K562 (cell line): ENCODE measurements around the gene CACNA2D2. TPM values are rescaled to one million over a fixed set of nuclear protein-coding genes. Genes with fewer than 3 reads are reported as not detected.
A peak's percentile ranks its signal among the peaks of the same experiment; 100 is the strongest.

ENCODE experiments used
- ARID1B ChIP-seq: fragments of 450-650 bp; IDR thresholded peaks from 2 replicates; pipeline ENCODE4 v1.6.1; 2016; ENCODE audit warnings: antibody characterized with exemption, mild to moderate bottlenecking, inconsistent platforms
- BCOR ChIP-seq: fragments of 450-650 bp; IDR thresholded peaks from 2 replicates; pipeline ENCODE4 v1.6.1; 2016
- BRCA1 ChIP-seq, 2 experiments: fragments of 450-650 bp in 1 of 2; sonication (generic) in 1 of 2; formaldehyde crosslinking in 1 of 2; IDR thresholded peaks; 2 replicates each; pipeline versions ENCODE4 v1.5.0 to v1.6.1; 2017 to 2020; ENCODE audit warnings: mild to moderate bottlenecking in 1 of 2, missing genetic modification reagents in 1 of 2
- FOXA1 ChIP-seq: fragments of 450-650 bp; IDR thresholded peaks from 2 replicates; pipeline ENCODE4 v1.6.1; 2016; ENCODE audit warnings: mild to moderate bottlenecking, borderline replicate concordance
- GABPB1 ChIP-seq: sonication (generic); formaldehyde crosslinking; IDR thresholded peaks from 2 replicates; pipeline ENCODE4 v1.8.0; 2022; ENCODE audit warnings: mild to moderate bottlenecking, missing genetic modification reagents
- HDAC8 ChIP-seq: fragments of 450-650 bp; IDR thresholded peaks from 2 replicates; pipeline ENCODE4 v1.6.1; 2016; ENCODE audit warnings: mild to moderate bottlenecking, missing genetic modification characterization, moderate library complexity, missing compliant biosample characterization
- HNRNPLL ChIP-seq: fragments of 200-400 bp; formaldehyde crosslinking; IDR thresholded peaks from 2 replicates; pipeline ENCODE4 v1.6.1; 2017; ENCODE audit warnings: low read length, low read depth, mild to moderate bottlenecking; ENCODE audit not compliant: poor library complexity, severe bottlenecking
- LARP7 ChIP-seq: fragments of 450-650 bp; IDR thresholded peaks from 2 replicates; pipeline ENCODE4 v1.6.1; 2016
- LEF1 ChIP-seq: fragments of 450-650 bp; IDR thresholded peaks from 2 replicates; pipeline ENCODE4 v1.6.1; 2016; ENCODE audit warnings: mild to moderate bottlenecking
- MNT ChIP-seq, 2 experiments: fragments of 450-650 bp; conservative IDR thresholded peaks; 2 replicates each; pipeline ENCODE4 v1.6.1; 2017; ENCODE audit warnings: mild to moderate bottlenecking in 2 of 2, moderate library complexity in 2 of 2
- POLR2B ChIP-seq: fragments of 450-650 bp; IDR thresholded peaks from 2 replicates; pipeline ENCODE4 v1.6.1; 2018; ENCODE audit warnings: low read depth; ENCODE audit not compliant: partially characterized antibody
- PURB ChIP-seq: sonication (generic); formaldehyde crosslinking; IDR thresholded peaks from 2 replicates; pipeline ENCODE4 v1.9.0; 2021; ENCODE audit warnings: low read depth, mild to moderate bottlenecking, missing genetic modification reagents
- SAFB ChIP-seq: fragments of 200-400 bp; formaldehyde crosslinking; IDR thresholded peaks from 2 replicates; pipeline ENCODE4 v1.6.1; 2017; ENCODE audit warnings: low read depth, low read length, borderline replicate concordance
- SPI1 ChIP-seq: IDR thresholded peaks from 2 replicates; pipeline ENCODE4 v1.6.1; 2011; ENCODE audit warnings: low read depth, low read length, control low read depth, borderline replicate concordance
- TAF15 ChIP-seq: fragments of 200-400 bp; formaldehyde crosslinking; IDR thresholded peaks from 2 replicates; pipeline ENCODE4 v1.6.1; 2017; ENCODE audit warnings: mild to moderate bottlenecking, low read depth, low read length, moderate library complexity
- TGIF2 ChIP-seq: sonication (generic); formaldehyde crosslinking; IDR thresholded peaks from 2 replicates; pipeline ENCODE4 v1.8.1; 2022; ENCODE audit warnings: mild to moderate bottlenecking, missing genetic modification reagents, moderate library complexity
- TRIM24 ChIP-seq, 2 experiments: fragments of 450-650 bp; IDR thresholded peaks; 2 replicates each; pipeline ENCODE4 v1.6.1; 2016
- ZEB2 ChIP-seq: fragments of 450-650 bp; IDR thresholded peaks from 2 replicates; pipeline ENCODE4 v1.6.1; 2016
- ZNF695 ChIP-seq: fragments of 450-650 bp; formaldehyde crosslinking; IDR thresholded peaks from 2 replicates; pipeline ENCODE4 v1.4.0; 2020; ENCODE audit warnings: mild to moderate bottlenecking, moderate library complexity
- ZNF830 ChIP-seq: fragments of 250-450 bp; sonication (Bioruptor Pico); IDR thresholded peaks from 2 replicates; pipeline ENCODE4 v1.5.0; 2021; ENCODE audit warnings: mild to moderate bottlenecking
- polyA plus RNA-seq, 8 experiments: library from polyadenylated mRNA; depleted of rRNA in 4 of 8; stranded (reverse) in 5 of 8; unstranded in 3 of 8; fragments of >200 nt; fragmentation: Nextera tagmentation in 2 of 8; fragmentation: Illumina TruSeq in 1 of 8; extraction: Ambion mirVana in 2 of 8; extraction: Trizol in 1 of 8; gene quantifications; 2 replicates each; pipeline versions ENCODE4 v1.2.1 to v1.2.3, GENCODE V29; 2011 to 2014; ENCODE audit warnings: inconsistent platforms in 1 of 8, missing spikeins in 1 of 8
- total RNA-seq, 7 experiments: library from RNA; depleted of rRNA in 6 of 7; stranded (reverse); fragments of >200 nt in 6 of 7; fragmentation: Illumina TruSeq in 2 of 7; extraction: Trizol in 2 of 7; gene quantifications; 2 replicates each; pipeline versions ENCODE4 v1.2.1 to v1.2.3, GENCODE V29; 2011 to 2021; ENCODE audit warnings: low replicate concordance in 1 of 7
- TF ChIP-seq, protein P1 (sequence below): fragments of 450-650 bp; IDR thresholded peaks from 2 replicates; pipeline ENCODE4 v1.6.1; 2016; ENCODE audit warnings: low read depth

CACNA2D2 gene
- total and polyA plus RNA-seq, 9 of the 15 experiments (the other 6 are each of a cell fraction or from before 2014, with no cell fraction given): 0.11 to 0.58 (median 0.36) TPM; not detected in 2

DNA sequence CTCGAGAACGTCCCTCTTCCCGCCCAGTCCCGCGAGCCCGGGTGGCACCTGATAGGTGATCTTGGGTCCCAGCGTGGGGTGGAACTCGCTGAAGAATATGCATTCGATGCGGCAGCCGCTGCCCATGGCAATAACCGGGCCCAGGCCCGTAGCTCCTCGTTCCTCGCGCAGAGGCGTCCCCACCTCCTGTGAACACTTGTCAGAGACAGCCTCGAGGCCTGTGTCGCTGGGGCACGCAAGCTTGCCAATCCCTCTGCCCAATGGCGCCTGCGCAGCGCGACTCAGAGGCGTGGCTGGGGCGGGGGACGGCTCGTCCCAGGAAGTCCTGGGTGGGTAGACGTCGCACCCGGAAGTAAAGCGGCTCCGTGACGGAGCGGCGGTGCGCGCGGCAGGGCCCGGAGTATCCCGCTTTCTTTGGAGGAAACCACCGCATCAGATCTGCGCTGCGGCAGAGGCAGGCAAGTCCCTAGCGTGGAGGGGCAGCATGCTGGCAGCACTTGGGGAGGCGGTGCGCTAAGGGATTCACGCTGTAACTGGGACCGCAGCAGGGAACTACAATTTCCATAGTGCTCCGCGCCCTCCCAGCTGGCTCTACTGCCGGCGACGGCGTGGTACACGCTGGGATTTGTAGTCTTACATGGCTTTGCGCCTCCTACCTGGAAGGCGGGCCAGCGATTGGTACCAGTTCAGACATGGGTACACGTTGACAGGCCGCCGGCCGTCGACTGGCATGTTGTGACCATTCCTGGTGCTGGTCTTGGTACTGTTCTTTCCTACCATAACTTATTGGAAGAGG lies 152.7 kb downstream of the CACNA2D2 start, which contains the start of the genes CYB561D2 and NPRL2 (continued):
- no peak for TF ChIP-seq ZNF830
- TF ChIP-seq FOXA1: no peak
- TF ChIP-seq TRIM24 (IDR thresholded peaks at IDR 0.05): no peak
- no peak for TF ChIP-seq ARID1B
- no peak; the same call in 1 of the 2 replicates for TF ChIP-seq HDAC8
- TF ChIP-seq LARP7: no peak
- peak; percentile 56 for TF ChIP-seq HNRNPLL
- no peak for TF ChIP-seq BRCA1 (IDR thresholded peaks at IDR 0.05)
- TF ChIP-seq BRCA1 (CRISPR knock-in tag; IDR thresholded peaks at IDR 0.05): no peak
- TF ChIP-seq MNT (conservative IDR thresholded peaks at IDR 0.05): peak; percentile 74 to 89
- TF ChIP-seq PURB (CRISPR knock-in tag): no peak
- peak; percentile 25; the same call in 1 of the 2 replicates for TF ChIP-seq SAFB
- TF ChIP-seq TGIF2 (CRISPR knock-in tag): no peak
- no peak for TF ChIP-seq SPI1
- no peak for TF ChIP-seq ZNF695 (CRISPR knock-in tag)
- no peak for TF ChIP-seq ZEB2
- peak; percentile 70 for TF ChIP-seq POLR2B
- TF ChIP-seq, protein P1, sequence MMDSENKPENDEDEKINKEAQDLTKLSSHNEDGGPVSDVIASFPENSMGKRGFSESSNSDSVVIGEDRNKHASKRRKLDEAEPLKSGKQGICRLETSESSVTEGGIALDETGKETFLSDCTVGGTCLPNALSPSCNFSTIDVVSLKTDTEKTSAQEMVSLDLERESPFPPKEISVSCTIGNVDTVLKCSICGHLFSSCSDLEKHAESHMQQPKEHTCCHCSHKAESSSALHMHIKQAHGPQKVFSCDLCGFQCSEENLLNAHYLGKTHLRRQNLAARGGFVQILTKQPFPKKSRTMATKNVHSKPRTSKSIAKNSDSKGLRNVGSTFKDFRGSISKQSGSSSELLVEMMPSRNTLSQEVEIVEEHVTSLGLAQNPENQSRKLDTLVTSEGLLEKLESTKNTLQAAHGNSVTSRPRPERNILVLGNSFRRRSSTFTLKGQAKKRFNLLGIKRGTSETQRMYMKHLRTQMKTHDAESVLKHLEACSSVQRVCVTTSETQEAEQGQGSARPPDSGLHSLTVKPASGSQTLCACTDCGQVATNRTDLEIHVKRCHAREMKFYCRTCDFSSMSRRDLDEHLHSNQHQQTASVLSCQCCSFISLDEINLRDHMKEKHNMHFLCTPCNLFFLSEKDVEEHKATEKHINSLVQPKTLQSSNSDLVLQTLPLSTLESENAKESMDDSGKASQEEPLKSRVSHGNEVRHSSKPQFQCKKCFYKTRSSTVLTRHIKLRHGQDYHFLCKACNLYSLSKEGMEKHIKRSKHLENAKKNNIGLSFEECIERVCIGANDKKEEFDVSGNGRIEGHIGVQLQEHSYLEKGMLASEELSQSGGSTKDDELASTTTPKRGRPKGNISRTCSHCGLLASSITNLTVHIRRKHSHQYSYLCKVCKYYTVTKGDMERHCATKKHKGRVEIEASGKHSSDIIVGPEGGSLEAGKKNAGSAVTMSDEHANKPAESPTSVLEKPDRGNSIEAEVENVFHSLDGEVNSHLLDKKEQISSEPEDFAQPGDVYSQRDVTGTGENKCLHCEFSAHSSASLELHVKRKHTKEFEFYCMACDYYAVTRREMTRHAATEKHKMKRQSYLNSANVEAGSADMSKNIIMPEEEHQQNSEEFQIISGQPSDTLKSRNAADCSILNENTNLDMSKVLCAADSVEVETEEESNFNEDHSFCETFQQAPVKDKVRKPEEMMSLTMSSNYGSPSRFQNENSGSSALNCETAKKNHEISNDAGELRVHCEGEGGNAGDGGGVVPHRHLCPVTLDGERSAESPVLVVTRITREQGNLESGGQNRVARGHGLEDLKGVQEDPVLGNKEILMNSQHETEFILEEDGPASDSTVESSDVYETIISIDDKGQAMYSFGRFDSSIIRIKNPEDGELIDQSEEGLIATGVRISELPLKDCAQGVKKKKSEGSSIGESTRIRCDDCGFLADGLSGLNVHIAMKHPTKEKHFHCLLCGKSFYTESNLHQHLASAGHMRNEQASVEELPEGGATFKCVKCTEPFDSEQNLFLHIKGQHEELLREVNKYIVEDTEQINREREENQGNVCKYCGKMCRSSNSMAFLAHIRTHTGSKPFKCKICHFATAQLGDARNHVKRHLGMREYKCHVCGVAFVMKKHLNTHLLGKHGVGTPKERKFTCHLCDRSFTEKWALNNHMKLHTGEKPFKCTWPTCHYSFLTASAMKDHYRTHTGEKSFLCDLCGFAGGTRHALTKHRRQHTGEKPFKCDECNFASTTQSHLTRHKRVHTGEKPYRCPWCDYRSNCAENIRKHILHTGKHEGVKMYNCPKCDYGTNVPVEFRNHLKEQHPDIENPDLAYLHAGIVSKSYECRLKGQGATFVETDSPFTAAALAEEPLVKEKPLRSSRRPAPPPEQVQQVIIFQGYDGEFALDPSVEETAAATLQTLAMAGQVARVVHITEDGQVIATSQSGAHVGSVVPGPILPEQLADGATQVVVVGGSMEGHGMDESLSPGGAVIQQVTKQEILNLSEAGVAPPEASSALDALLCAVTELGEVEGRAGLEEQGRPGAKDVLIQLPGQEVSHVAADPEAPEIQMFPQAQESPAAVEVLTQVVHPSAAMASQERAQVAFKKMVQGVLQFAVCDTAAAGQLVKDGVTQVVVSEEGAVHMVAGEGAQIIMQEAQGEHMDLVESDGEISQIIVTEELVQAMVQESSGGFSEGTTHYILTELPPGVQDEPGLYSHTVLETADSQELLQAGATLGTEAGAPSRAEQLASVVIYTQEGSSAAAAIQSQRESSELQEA: no peak
- no peak for TF ChIP-seq LEF1
- no peak for TF ChIP-seq TAF15
- TF ChIP-seq BCOR: no peak
- peak; percentile 89 for TF ChIP-seq GABPB1 (CRISPR knock-in tag)
